ENCODE data around the gene ZNF189. TPM values are rescaled to one million over a fixed set of nuclear protein-coding genes. Genes with fewer than 3 reads are reported as not detected.
A peak's percentile ranks its signal among the peaks of the same experiment; 100 is the strongest.

The ZNF189 gene
- total RNA-seq, 1 donor from 2014 or later = 5.1 TPM

GRCh38 chr9:101421653-101422065 is 23.0 kb downstream of the ZNF189 start:
- no peak for ATAC-seq

- no peak for ATAC-seq
Observed at GRCh38 chr9:101427358-101427757, 28.7 kb downstream of the ZNF189 start.

GRCh38 chr9:101427957-101428655 is 29.5 kb downstream of the ZNF189 start:
- ATAC-seq = peak; percentile 32

GRCh38 chr9:101428909-101429308 is 30.3 kb downstream of the ZNF189 start:
- ATAC-seq = no peak

GRCh38 chr9:101429736-101430135 is 31.1 kb downstream of the ZNF189 start:
- ATAC-seq = no peak

GRCh38 chr9:101432171-101432570 is 33.5 kb downstream of the ZNF189 start:
- ATAC-seq = no peak

GRCh38 chr9:101432740-101433139 is 34.1 kb downstream of the ZNF189 start:
- no peak for ATAC-seq

- ATAC-seq = no peak
Observed at GRCh38 chr9:101433229-101433628, 34.6 kb downstream of the ZNF189 start.

- ATAC-seq = no peak
Observed at GRCh38 chr9:101434998-101435397, 36.3 kb downstream of the ZNF189 start.

- ATAC-seq = no peak
Observed at GRCh38 chr9:101435601-101436079, 37.0 kb downstream of the ZNF189 start, which contains the start of gene ALDOB. ALDOB (minus strand) TSS chr9:101435774; CDS start chr9:101430887, 4,887 bp downstream.

GRCh38 chr9:101437806-101438232 is 39.2 kb downstream of the ZNF189 start:
- no peak for ATAC-seq

- ATAC-seq = no peak
Observed at GRCh38 chr9:101438523-101438922, 39.9 kb downstream of the ZNF189 start.

GRCh38 chr9:101440714-101441230 is 42.1 kb downstream of the ZNF189 start:
- no peak for ATAC-seq

GRCh38 chr9:101442318-101442717 is 43.7 kb downstream of the ZNF189 start:
- no peak for ATAC-seq

GRCh38 chr9:101442736-101443135 is 44.1 kb downstream of the ZNF189 start:
- ATAC-seq = no peak

- ATAC-seq = no peak
Observed at GRCh38 chr9:101443364-101443771, 44.7 kb downstream of the ZNF189 start.

GRCh38 chr9:101445353-101446029 is 46.8 kb downstream of the ZNF189 start:
- ATAC-seq = no peak

GRCh38 chr9:101446732-101447131 is 48.1 kb downstream of the ZNF189 start:
- no peak for ATAC-seq

GRCh38 chr9:101448680-101449070 is 50.0 kb downstream of the ZNF189 start:
- ATAC-seq = no peak

- peak; percentile 88 for ATAC-seq
Observed at GRCh38 chr9:101449071-101449721, 50.5 kb downstream of the ZNF189 start.

GRCh38 chr9:101450931-101451330 is 52.3 kb downstream of the ZNF189 start:
- no peak for ATAC-seq

- ATAC-seq = no peak
Observed at GRCh38 chr9:101451498-101451897, 52.8 kb downstream of the ZNF189 start.
